Activated CD8-positive, alpha-beta memory T cell treated with anti-CD3 and anti-CD28 coated beads for 4 hours (primary cell): ENCODE results near the gene MXD3.

Experiments
- DNase-seq, 2 donors: peaks; one replicate each; pipeline ENCODE4 v3.0.0-alpha.2; 2020; ENCODE audit warnings: low read depth in 2 of 2

The MXD3 gene

DNA sequence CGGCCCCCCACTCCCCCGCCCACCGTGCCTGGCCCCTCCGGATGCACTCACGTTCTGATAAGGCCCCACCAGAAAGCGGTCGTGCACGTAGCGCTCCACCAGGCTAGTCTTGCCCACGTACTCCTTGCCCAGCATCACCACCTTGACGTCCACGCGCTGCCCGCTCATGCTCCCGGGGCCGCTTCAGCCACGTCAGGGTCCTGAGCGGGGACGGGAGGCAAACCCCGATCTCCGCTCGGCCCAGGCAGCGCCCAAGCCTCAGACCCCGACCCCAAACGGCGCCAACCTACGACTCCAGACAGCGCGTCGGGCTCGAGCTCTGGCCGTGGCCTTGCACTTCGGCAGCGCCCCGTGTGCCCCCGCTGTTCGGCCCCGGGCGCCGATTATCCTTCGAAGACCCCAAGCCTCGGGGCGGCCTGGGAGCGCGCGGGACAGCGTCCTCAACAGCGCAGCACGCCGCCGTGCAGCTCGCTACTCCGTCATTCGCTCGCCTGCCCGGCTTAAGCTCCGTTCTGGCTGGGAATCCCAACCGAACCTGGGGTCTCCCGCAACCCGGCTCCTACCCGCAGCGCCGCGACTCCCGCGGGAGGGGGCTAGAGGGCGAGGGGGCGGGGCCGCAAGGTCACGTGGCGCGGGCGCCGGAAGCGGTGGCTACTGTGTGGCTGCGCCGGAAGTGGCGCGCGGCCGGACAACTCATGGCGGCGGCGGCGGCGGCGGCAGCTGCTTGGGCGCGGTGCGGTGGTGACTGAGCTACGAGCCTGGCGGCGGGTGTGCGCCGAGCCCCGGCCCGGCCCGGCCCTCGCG lies 8.4 kb downstream of the MXD3 start, which contains the start of the genes PRELID1 and RAB24:
Gene PRELID1, plus strand, starts transcription at position 679 of the 804 bp plus-strand sequence. CDS start 187 bp downstream, outside the sequence.
Gene RAB24, minus strand, starts transcription at position 599 of the 804 bp plus-strand sequence. Its CDS starts 431 bp downstream, at position 168.
- peak; percentile 70 to 75 for DNase-seq

DNA sequence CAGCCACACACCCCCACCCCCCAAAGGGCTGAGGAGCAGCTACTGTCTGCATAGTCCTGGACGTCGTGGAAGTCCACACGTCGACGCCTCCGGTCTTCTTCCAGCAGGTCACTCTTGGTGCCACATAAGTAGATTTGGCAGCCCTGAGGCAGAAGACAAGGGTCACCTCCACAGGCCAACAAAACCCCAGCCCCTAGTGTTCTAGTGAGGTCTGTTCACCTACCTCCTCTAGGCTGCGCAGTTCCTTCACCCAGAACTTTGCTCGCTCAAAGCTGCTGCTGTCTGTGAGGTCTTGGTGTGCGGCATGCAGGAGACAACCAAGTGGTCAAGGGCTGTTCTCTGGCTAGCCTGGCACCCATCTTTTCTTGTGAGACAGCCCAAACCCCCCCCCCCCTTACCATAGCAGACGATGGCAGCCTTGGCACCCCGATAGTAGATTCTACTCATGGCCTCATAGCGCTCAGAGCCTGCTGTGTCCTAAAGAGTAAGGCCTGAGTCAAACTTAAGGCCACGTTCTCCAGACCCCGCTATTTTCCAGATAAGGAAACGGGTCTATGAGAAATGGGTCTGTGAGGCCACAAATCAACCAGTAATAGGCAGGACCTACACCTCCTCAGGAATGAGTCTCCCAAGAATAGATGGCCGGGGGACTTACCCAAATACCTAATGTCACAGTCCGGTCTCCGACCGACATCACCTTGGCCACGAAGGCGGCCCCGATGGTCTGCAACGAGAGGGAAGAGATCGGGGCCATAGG lies 9.2 kb downstream of the MXD3 start:
- DNase-seq: no peak

DNA sequence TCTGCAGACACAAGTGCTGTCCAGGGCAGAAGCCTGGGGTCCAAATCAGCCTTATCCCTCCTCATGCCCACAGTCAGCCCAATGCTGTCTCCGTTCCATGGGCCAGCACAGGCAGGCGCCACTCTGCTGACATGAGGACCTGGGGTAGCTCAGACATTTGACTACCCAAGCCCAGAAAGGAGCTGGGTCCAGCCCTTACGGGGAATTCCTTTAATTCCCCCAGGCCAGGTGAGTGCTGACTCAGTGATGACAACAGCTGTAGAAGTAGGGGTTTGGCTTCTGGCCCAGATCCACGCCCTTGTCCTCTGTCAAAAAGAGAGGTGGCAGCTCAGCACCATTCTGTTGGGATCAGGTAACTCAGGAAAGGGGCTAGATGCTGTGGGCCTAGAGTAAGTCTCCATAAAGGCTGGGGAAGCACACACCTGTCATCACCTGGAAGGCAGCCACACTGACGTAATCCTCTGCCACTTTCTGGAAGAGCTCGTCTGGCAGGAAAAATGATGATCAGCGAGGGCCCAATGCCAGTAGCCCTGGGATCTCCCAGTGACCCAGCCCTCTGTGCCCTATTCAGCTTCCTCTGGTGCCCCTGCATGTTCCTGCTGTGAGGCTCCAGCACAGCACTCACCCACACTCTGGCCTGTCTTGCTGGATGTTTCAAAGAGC lies 10.1 kb downstream of the MXD3 start:
- no peak for DNase-seq

DNA sequence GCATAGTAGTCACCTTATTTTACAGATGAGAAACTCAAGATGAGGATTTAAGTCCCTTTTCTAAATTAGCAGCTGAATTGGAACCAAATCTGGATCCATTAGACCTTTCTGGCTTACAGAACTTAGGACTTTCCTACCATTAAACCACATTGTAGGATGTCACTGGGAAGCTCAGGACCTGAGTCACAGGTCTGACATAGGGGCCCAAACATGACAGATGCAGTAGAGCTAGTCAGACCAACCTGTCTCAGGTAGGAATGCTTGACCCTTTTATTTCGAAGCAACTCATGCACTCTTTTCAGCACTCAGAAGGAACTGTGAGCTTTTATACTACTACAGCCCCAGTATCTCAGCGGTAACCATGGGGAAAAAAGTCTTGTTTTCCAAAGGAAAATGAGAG lies 10.7 kb downstream of the MXD3 start:
- no peak for DNase-seq

GRCh38 chr5:177300236-177300880 lies 11.3 kb downstream of the MXD3 start:
- peak; percentile 50 to 55 for DNase-seq

- DNase-seq: no peak
These were observed 12.0 kb downstream of the MXD3 start for GRCh38 chr5:177299697-177300096.

GRCh38 chr5:177297922-177298321 lies 13.8 kb downstream of the MXD3 start:
- no peak for DNase-seq

DNA sequence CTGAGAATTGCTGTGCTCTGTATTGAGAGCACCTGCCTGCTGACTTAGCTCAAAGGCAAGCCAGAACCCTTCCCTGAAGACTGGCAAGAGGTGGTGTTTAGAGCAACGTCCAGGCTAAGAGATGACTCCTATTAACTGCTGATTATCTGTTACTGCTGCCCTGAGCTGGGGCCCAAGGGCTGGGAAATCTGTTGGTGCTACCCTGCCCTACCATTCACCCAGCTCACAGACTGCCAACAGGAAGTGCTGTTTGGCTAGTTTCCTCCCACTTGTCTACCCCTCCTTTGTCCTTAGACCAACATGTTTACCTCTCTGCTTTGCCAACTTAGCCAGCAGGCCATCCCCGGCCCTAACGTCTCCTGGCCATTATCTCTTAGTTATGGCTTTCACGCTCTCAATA lies 15.1 kb downstream of the MXD3 start:
- DNase-seq: no peak

DNA sequence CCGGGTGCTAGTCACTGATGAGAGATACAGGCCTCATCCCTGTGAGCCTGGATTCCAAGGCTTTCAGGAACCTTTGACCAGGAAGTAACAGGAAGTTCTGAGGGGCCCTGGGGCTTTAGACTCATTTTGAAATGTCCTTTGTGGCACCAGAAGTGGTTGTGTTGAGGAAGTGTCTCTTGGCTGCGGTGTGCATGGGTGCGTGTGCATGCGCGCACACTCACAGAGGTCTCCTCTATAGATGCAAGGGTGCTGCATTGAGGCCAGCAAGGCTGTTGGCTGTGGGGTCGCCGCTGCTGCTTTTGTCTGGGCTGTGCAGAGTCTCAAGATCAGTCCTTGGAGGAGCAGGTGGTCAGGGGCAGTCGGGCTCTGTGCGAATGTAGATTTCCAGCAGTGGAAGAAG lies 15.8 kb downstream of the MXD3 start:
- no peak for DNase-seq

GRCh38 chr5:177294632-177295031 lies 17.1 kb downstream of the MXD3 start:
- DNase-seq: no peak

DNA sequence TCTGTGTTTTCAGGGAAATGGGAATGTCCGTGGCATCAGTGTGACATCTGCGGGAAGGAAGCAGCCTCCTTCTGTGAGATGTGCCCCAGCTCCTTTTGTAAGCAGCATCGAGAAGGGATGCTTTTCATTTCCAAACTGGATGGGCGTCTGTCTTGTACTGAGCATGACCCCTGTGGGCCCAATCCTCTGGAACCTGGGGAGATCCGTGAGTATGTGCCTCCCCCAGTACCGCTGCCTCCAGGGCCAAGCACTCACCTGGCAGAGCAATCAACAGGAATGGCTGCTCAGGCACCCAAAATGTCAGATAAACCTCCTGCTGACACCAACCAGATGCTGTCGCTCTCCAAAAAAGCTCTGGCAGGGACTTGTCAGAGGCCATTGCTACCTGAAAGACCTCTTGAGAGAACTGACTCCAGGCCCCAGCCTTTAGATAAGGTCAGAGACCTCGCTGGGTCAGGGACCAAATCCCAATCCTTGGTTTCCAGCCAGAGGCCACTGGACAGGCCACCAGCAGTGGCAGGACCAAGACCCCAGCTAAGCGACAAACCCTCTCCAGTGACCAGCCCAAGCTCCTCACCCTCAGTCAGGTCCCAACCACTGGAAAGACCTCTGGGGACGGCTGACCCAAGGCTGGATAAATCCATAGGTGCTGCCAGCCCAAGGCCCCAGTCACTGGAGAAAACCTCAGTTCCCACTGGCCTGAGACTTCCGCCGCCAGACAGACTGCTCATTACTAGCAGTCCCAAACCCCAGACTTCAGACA lies 17.7 kb downstream of the MXD3 start:
- DNase-seq: no peak

DNA sequence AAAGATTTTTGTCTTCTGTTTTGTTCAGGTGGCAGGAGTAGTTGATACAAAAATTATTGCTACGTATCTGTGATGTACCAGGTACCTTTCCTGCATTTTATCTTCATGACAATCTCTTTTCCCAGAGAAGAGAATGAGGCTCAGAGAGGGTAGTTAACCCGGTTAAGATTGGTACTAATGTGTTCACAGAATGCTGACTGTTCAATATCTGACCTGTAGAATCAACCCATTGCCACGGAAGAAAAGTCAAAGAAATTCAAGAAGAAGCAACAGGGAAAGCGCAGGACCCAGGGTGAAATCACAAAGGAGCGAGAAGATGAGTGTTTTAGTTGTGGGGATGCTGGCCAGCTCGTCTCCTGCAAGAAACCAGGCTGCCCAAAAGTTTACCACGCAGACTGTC lies 20.0 kb downstream of the MXD3 start:
- DNase-seq: no peak

- DNase-seq: no peak
These were observed 20.7 kb downstream of the MXD3 start for GRCh38 chr5:177290816-177291596.

DNA sequence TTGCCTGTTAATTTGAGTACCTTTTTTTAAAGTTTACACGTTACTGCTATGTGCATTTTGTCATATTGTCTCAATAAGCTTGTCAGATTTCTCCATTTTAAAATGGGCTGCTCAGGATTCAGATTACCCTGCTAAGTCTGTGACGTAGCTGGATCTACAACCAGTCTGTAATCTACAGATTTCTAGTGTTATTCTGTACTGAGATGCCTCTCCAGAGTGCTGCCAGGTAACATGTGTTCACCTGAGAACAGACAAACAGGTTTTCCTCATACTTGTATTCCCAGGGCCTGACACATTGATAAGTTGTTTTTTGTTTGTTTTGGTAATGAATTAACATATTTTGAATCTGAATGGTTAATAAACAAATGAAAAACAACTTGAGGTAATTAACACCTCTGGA lies 23.5 kb downstream of the MXD3 start:
- DNase-seq: no peak

GRCh38 chr5:177276886-177277285 lies 34.8 kb downstream of the MXD3 start:
- no peak for DNase-seq

DNA sequence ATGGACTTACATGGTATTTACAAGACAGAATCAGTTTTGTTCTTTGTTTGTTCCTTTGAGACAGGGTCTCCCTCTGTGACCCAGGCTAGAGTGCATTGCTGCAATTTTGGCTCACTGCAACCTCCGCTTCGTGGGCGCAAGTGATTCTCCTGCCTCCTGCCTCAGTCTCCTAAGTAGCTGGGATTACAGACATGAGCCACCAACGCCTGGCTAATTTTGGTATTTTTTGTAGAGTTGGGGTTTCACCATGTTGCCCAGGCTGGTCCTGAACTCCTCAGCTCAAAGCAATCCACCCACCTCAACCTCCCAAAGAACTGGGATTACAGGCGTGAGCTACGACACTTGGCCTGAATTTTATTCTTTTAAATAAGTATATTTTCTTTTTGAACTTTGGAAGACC lies 35.8 kb downstream of the MXD3 start:
- no peak for DNase-seq

GRCh38 chr5:177271113-177271512 lies 40.6 kb downstream of the MXD3 start:
- DNase-seq: no peak

GRCh38 chr5:177270653-177271052 lies 41.0 kb downstream of the MXD3 start:
- no peak for DNase-seq

- DNase-seq: no peak
These were observed 41.7 kb downstream of the MXD3 start for GRCh38 chr5:177269976-177270375.

DNA sequence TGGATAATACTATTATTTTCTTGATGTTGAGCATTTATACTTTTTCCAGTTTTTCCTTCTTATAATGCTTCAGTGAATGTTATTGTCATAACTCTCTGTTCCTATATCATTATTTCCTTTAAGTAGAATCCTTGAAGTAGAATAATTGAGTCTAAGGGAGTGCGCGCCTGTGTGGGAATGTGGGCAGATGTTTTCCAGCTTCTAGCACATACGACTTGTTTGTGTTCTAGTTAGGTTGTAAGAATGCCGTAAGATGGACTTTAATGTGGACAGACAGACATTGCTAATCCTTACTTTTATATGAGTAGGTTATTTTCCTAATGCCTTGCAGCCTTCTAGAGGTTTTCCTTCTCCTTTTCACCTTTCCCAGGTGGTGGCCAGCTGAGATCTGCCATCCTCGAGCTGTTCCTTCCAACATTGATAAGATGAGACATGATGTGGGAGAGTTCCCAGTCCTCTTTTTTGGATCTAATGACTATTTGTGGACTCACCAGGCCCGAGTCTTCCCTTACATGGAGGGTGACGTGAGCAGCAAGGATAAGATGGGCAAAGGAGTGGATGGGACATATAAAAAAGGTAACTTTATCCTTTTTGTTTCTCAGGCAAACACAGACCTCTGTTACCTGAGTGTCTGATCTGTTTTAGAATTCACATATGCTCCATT lies 42.3 kb downstream of the MXD3 start:
- no peak for DNase-seq
